NCI-H2227 (cell line): Measurements from ENCODE around the gene PRPF4.
"Not testable (repeated sequence)": the region's sequence is repeated elsewhere in the genome, so short reads cannot be mapped to it uniquely, and the experiment has no call there.

Source experiments
- DNase-seq: peaks from one replicate; lab custom pipeline; 2025; ENCODE audit not compliant: unreplicated experiment; lab: John Stamatoyannopoulos, UW

The PRPF4 gene

DNA sequence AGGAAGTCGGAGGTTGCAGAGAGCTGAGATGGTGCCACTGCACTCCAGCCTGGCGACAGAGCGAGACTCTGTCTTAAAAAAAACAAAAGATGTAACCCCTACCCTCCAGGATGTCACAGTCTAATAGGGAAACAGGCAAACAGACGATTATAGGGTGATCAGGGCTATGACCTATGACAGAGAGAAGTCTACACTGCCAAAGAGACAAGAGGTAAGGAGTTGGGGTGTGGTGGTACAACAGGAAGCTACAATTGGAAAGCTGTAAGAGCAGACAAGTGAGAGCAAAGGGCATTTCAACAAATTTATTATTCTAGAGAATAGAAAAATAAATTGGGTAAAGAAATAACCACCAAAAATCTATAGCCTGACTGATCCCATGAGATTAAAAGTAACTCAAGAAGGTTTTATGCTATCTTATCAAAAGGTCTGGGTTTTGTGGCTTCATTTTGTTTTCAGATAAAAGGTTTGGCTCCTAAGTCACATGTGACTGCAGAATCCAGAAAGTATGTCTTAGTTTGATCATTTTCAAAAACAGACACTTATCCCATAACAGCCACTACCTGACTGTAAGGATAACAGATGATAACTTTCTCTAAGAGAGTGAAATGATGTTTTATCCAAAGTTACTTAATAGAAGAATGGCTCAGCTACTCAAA lies 7.4 kb upstream of the PRPF4 start:
- no peak for DNase-seq

GRCh38 chr9:113269355-113269754 lies 6.1 kb upstream of the PRPF4 start:
- DNase-seq: no peak

DNA sequence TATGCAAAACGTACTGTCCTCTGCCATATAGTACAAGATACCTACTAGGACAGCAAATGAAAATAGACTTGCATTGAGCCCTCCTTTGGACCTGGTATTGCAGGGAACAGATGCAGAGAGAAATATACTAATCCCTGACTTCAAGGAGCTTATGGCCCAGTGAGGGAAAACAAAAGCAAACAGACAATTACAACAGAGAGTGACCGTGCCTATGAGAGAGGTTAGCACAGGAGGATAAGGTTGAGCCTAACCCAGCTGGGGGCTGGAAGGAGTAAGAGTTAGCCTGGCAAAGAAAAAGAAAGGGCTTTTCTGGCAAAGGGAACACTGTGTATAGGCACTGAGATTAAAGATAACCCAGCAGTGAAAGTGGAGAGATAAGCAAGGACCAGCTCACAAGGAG lies 5.6 kb upstream of the PRPF4 start:
- DNase-seq: no peak

DNA sequence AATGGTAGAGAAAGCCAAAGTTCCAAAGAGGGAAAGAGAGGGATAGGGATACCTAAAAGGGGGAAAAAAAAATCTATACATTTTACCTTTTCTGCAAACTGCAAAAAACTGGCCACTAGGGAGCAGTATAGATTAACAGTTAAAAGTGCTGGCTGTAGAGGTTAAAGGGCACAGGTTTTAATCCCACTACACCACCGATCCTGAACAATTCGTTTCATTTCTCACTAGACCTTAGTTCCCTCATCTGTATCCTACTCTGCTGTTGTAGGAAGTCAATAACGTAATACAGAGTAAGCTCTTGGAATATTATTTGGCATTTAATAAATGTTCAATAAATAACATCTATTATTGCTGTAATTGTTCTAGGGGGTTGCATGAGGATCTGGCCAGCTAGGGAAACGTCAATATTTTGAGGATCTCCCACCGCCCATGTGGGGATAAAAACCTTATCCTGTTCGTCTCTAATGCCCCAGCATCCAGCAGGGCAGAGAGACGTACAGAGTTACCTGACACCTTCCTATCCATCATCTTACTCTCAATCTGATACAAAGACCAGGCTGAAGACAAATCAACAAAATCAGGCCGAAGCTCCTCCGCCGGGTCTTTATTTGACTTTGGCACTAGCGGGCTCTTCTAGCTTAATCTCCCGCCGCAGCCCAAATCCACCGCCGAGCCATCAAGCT lies 843 bp upstream of the PRPF4 start:
- peak; percentile 77 for DNase-seq

DNA sequence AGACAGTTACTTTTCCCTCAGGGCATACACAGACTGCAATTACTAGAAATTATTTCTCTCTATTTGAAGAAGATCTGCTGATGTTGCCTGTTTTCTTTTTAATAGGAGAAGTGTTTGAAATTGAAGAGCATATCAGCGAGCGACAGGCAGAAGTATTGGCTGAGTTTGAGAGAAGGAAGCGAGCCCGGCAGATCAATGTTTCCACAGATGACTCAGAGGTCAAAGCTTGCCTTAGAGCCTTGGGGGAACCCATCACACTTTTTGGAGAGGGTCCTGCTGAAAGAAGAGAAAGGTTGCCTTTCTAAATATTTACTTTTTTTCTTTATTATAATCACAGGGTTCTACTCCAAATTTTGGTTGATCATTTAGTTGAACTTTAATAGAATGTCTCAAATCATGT lies 3.4 kb downstream of the PRPF4 start:
- no peak for DNase-seq

DNA sequence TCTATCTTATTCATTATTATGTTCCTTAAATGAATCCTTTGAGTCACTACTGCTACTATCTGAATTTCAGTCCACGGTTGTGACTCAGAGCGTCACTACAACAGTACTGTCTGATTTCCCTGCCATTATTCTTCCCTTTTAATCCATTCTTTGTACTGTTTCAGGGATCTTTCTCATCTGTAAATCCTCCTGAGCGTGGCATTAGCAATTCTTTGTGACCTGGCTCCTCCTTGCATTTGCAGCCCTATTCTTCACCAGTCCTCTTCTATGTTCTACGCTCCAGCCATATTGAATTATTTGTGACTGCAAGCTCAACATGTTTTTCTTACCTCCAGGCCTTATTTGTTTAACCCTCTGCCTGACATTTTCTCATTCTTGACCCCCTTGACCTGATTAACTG lies 5.9 kb downstream of the PRPF4 start:
- DNase-seq: no peak

GRCh38 chr9:113289091-113289490 lies 13.6 kb downstream of the PRPF4 start:
- no peak for DNase-seq

DNA sequence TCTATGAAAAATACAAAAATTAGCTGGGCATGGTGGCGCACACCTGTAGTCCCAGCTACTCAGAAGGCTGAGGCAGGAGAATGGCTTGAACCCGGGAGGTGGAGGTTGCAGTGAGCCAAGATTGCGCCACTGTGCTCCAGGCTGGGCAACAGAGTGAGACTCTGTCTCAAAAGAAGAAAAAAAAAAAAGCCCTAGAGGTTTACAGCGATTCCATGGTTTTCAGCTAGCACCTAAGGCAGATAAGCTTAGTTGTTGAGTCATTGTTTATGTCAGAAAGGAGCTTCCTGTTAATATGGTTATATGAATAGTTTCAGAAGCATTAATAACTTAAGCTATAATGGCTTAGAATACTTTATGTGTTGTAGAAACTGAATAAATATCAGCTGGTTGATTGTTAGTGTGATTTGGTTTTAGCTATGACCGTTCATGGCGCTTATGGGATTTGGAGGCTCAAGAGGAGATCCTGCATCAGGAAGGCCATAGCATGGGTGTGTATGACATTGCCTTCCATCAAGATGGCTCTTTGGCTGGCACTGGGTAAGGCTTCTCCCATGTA lies 14.7 kb downstream of the PRPF4 start:
- DNase-seq: no peak

- no peak for DNase-seq
Observed at GRCh38 chr9:113293285-113293878, 17.9 kb downstream of the PRPF4 start.

DNA sequence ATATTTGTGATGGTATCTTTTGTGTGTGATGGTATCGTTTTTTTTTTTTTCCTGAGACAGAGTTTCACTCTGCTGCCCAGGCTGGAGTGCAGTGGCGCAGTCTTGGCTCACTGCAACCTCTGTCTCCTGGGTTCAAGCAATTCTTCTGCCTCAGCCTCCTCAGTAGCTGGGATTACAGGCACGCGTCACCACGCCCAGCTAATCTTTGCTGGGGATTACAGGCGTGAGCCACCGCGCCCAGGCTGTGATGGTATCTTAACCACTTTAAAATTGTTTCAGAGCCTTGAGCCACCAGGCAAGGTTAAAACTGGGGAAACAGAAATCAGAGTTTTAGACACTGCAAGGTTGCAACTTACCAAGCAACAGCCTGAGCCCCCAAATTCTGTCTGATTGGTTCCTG lies 20.8 kb downstream of the PRPF4 start:
- DNase-seq: not testable (repeated sequence)

DNA sequence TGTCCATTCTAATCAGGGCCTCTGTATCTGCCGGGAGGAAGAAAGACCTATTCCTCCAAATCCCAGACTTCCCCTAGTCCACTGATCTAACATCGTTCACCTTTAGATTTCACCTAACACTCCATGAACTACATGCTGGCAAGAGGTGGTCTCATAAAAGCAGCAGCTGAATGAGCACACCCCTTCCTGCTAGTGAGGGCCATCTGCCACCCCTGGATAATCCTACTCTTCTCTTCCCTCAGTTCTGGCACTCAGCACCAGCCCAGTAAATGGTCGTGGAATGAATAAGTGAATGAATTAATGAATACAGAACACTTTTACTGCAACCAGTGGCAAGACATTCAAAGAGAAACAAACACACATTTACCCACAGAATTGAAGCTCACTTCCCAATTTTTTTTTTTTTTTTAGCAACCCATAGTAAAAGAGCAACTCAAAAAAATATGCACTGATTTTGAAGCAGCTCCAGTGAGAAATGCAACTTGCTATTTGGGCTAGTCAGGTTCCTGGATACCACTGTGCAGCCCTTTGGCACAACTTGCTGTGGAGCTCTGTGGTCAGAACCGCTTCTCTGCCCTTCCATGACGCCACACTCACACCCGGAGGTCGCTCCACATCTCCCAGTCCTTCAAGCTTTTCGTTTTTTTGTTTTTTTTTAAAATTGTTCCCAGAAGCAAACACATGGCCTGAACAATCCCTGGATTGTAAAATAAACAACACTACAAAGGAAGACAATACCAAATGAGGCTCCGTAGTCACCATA lies 21.5 kb downstream of the PRPF4 start:
- no peak for DNase-seq

GRCh38 chr9:113298311-113298710 lies 22.9 kb downstream of the PRPF4 start:
- DNase-seq: no peak

DNA sequence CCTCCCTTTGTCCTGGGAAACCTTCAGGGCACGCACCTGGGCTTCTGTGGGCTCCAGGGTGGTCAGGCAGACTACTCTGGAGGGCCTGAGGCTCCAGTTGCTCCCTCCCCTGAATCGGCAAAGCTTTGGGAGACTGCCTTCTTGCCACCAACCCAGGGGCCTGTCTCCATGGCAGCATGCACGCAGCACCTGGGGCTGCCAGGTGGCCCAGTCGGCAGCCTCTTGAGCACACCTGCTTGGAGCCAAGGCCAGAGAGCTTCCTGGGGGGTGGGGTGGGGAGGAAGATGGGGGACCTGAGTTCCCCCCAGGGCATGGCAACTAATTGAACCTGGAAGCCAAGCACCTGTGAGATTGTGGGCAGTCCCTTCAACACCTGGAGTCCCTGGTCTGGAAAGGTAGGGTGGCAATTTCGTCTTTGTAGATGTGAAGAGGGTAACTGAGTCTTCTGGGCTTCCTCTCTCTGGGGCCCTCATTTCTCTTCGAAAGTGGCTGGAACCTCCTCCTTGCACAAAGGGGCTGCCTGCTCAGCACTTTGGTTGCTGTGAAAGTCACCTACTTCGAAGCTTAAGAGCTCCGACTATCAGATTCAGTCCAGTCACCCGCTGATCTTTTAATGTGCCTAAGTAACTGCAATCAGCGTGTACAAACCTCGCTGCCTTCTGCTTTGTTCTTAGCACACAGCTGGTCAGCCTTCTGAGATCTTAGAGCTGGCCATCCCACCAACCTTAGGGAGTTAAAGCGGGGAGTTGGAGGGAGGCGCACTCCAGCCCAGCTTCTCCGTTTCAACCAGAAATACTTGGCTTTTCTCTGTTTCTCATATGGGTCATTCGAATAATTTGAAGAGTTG lies 23.7 kb downstream of the PRPF4 start:
- no peak for DNase-seq

DNA sequence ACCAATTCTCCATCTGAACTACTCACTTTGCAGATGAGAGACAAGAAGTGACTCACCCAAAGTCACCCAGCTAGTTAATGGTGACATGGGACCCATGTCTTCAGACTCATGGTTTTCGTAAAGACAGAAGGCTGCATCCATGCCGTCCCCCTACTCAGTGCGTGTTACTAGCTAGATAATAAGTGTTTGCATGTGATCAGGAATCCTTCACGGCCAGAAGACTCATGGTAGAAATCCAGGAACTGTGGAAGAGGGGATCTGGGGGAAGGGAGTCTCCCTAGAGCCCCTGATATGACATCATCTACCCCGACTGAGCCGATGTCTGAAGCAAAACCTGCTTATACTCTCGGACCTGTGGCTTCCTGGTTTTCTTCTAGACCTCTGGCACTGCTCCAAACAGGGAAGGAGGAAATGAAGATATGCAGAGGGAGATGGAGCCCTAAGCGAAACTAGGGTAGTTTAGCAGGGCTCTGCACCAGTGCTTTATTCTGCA lies 24.4 kb downstream of the PRPF4 start:
- no peak for DNase-seq

GRCh38 chr9:113301548-113301947 lies 26.1 kb downstream of the PRPF4 start:
- no peak for DNase-seq

DNA sequence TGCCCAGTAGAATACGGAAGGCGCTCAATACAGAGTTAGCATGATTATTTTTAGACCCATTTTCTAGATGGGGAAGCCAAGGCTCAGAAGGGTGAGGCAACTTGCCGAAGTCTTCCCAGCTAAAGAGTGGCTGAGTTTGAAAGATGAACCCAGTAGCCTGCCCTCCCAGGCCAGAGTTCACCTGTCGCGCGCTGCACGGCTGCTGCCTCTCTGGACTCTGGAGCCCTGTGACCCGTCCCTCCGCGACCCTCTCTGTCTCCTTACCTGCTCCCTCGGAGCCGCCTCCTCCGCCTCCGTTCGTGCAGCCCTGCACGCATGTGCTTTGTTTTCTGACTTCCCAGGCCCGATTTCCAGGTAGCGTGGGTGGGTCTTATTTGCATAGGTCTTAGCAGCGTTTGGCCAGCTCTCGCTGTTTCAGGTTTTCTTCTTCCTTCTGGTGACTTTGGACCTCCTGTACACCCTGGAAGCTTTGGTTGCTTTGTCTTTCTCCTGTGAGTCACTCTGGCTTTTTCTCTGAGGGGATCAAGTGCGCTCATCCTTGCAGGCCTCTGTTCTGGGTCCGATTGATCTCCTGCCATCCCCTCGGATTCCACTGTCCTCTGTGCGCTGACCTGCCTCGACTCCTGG lies 27.4 kb downstream of the PRPF4 start, which contains the start of gene RNF183:
Gene RNF183 (minus strand): TSS at position 585 of the 627 bp plus-strand sequence. CDS start 5,192 bp downstream, outside the sequence.
- DNase-seq: no peak

GRCh38 chr9:113306566-113306965 lies 31.1 kb downstream of the PRPF4 start:
- no peak for DNase-seq

DNA sequence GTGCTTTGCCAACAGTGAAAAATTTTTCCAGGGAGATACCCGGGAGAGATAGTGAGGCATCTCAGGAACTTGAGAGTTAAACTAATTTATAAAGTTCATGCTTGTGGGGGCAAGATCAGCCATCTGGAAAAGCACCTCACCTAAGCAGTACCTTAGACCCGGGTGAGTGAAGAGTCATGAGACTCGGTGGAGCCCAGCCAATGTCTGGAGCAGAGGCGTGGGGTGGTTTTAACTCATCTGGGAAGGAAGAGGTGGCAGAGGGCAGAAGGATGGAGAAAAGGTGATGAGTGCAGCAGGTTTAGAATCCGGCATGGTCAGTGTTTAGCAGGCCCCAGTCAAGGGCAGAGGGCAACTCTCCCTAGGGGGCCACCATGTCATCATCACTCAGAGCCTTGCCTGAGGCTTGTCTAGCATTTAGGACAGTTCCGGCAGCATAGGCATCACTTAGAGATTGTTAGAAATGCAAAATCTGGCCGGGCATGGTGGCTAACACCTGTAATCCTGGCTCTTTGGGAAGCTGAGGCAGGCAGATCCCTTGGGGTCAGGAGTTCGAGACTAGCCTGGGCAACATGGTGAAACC lies 32.0 kb downstream of the PRPF4 start:
- no peak for DNase-seq

GRCh38 chr9:113309204-113309813 lies 33.9 kb downstream of the PRPF4 start:
- DNase-seq: peak; percentile 26
